ENCODE results near the gene C11orf52.
"Not testable (repeated sequence)": the region's sequence is repeated elsewhere in the genome, so short reads cannot be mapped to it uniquely, and the experiment has no call there.

Gene C11orf52

DNA sequence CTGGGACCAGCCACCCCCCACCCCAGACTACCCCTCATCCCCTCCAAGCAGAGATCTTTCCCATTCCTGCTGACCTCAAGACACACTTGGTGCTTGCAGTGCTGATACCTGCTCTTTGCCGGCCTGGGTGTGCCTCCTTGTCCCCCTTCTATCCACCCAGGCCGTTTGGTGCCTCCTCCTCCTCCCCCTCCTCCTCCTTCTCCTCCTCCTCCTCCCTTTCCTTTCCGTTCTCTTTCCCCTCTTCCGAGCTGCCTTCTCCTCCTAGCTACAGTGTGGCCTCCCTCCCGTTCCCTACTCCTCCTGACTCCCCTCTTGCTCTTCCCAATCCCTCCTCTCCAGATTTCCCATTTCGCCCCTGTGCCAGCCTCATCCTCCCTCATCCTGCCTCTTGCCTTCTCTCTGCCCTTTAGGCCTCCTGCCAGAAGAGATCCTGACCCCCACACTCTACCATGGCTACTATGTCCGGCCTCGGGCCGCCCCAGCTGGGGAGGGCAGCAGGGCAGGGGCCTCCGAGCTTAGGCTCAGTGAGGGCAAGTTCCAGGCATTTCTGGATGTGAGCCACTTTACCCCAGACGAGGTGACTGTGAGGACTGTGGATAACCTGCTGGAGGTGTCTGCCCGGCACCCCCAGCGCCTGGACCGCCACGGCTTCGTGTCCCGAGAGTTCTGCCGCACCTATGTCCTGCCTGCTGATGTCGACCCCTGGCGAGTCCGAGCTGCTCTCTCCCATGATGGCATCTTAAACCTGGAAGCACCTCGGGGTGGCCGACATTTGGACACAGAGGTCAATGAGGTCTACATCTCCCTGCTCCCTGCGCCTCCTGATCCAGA is 5.5 kb upstream of the C11orf52 start:
- DNase-seq, result no peak

DNA sequence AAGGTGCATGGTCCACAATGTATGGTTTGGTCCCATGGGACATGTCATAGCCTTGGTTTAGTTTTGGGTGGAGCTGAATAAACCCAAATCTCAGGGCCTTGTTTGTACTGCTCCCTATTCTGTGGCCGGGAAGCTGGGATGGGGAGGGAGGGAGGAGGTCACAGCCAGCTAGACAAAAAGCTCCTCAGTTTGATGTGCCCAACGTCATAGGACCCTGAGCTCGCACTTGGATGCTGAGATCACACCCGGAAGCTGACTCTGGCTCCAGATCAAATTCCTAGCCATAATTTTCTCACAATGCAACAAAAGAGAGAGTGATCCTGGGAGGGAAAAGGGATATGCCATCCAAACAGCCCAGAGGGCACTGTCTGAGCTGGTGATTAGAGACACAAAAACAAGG is 4.7 kb upstream of the C11orf52 start:
- DNase-seq, result no peak

DNA sequence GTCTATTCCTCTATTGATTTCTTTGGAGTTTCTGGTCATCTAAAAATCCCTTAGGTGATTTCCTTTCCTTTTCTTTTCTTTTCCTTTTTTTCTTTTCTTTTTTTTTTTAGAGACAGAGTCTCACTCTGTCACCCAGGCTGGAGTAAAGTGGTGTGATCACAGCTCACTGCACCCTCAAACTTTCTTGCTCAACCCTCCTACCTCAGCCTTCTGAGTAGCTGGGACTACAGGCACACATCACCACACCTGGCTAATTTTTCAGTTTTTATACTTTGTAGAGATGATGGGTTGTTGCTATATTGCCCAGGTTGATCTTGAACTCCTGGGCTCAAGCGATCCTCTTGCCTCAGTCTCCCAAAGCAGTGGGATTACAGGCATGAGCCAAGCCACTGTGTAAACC is 1.9 kb upstream of the C11orf52 start:
- DNase-seq, result no peak

DNA sequence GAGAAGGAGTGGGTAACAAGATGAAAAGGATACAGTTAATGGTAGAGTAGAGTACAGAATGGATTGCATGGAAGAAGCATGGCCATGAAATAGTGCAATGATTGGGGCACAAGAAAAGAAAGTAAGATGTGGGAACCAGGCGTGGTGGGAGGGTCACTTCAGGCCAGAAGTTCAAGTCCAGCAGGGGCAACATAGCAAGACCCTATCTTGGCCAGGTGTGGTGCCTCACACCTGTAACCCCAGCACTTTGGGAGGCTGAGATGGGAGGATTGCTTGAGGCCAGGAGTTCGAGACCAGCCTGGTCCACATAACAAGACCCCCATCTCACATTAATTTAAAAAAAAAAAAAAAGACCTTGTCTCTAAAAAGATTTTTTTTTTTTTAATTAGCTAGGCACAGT is 1.4 kb upstream of the C11orf52 start:
- DNase-seq, result no peak

DNA sequence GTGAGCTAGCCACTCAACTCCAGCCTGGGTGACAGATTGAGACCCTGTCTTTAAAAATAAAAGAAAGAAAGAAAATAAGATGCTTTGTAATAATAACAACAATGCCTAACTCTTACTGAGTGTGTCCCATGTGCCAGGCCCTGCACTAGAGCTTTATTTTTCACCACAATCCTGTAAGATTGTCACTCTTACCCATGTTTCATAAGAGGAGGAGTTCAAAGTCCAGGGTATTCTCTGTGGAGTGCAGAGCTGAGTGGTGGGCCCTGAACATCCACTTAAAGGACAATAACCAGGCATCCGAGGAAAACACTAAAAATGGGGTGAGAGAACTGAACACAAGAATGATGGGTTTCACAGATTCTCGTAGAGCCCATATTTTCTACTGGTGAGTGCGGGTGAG is 925 bp upstream of the C11orf52 start:
- no peak for DNase-seq

DNA sequence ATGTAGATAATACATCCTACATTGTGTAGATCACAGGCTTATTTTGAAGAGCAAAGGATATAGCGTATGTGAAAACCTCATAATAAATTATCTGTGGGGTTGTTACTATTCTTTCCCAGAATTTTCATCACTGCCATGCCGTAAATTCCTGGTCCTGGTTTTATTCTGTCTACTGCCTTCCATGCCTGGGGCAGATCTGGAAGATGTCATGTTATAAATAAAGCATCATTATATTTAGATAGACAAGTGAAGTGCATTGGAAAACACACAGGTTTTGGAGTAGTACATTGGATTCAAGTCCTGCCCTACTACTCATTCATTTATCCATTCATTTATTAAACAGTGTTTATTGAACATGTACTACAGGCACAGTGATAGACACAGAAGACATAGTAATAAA is 2.2 kb downstream of the C11orf52 start:
- no peak for DNase-seq

DNA sequence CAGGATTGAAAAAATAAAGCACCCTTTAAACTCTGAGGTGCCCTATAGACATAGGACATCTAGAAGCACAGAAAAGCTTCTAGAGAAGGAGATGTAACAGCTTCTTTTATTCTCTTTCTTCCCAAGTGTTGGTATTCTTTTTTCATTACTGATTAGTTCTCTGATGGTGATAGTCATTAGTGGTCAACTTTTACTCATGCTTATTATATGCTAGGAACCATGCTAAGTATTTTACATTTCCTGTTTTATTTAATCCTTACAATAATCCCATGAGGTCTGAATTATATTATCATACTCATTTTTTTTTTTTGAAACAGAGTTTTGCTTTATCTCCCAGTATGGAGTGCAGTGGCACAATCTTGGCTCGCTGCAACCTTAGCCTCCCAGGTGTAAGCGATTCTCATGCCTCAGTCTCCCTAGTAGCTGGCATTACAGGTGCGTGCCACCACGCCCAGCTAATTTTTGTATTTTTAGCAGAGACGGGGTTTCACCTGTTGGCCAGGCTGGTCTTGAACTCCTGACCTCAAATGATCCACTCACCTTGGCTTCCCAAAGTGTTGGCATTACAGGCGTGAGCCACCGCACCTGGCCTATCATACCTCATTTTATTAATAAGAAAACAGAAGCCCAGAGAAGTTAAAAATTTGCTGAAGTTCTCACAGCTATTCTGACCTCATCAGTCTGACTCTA is 3.0 kb downstream of the C11orf52 start:
- no peak for DNase-seq

DNA sequence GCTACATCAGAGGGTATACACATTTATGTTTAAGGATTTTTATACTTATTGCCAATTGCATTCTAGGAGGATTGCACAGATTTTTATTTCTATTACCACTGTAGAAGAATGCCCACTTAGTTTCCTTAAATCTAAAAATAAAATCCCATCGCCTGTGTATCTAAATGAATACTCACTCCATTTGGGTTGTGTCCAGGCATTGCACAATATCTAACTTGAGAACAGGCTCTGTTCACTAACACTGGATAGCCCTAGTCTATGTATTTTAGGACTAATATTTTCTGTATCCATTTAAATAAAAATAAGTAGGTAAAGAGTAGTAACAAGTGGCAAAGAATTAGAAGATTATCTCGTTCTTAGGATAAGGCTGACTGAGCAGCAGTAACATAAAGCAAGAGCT is 4.1 kb downstream of the C11orf52 start:
- DNase-seq, result no peak

DNA sequence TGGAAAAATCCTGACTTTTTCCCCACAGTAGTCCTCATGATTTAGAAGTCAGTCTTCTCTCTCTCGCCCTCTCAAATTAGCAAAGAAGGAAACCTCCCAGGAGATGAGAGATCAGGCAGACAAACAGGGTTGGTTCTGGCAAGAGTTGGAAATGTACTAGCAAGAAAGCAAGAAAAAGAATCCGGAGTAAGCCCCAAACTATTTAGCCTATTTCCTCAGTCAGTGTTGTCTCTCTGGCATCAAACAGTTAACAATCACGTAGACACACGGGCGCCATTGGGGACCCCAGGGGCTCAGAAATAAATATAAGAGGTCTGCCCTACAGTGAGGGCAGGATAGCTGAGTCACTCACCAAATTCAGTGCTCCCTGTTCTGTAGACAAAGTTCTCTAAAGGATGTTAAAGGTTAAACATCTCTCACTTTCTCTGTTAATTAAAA is 4.7 kb downstream of the C11orf52 start:
- no peak for DNase-seq

DNA sequence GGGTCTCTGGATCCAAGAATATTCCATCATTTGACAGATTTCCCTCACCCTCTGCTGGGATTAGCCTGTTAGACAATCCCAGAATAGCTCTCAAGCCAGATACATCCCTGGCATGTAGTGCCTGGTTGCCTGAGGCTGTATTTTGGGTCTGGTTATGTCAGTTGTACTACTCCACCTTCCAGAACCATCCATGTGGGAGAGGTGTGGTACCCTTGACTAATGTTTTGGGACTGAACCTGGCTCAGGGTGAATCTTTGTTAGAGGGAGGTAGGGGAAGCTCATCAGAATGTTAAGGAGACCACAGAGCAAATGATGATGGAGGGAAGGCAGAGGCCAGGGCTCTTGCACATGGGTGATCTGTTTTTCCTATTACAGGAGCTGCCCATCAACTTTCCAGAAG is 5.2 kb downstream of the C11orf52 start:
- DNase-seq, result no peak

DNA sequence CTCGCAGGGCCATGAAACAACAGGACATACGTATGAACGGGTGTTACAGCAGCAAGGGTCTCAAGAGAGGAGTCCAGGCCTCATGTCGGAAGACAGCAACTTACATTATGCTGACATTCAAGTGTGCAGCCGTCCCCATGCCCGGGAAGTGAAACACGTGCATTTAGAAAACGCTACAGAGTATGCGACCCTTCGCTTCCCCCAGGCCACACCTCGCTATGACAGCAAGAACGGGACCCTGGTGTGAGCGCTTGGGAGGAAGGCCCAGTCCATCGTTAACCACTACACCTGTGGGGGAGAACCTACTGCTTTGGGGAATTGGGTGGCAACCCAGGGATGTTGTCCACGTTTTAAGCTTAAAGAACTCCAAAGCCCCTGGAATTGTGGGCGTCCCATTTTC is 7.2 kb downstream of the C11orf52 start:
- no peak for DNase-seq

DNA sequence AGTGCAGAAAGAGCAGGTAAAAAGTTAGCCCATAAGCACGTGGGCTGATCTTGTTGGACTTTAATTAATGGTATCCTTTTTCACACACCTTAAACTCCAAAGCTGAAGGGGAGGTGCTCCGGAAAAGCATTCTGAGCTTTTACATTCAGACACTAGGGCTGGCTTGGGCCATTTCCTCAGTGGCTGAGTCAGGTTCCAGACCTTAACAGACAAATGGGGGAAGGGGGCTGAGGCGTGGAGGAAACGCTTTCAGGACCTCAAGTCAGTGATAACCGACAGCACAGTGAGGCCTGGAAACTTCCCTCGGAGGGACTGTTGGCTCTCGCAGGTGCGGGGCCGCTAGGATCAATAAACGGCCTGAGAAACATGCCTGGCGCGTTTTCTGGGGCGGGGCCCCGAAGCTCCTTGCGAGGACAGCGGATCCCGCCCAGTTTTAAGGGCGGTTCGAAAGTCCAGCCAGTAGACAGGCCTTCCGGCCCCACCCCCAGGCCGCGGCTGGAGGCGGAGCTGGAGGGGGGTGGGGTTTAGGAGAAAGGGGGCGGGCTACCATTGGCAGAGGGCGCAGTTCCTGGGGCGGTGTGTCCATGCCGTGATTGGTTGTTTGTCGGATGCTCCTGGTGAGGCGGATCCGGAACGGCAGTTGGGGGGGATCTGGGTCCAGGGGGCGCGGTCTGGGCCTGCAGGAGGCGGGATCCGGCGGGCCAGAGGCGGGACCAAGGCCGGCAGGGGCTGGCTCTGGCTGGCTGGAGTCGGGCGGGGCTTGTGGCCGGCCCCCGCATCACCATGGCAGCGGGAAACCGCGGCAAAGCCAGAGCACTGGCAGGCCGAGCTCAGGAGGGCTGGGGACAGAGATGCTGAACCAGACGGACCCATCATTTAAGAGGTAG is 8.0 kb downstream of the C11orf52 start:
- DNase-seq, result peak; percentile 93

DNA sequence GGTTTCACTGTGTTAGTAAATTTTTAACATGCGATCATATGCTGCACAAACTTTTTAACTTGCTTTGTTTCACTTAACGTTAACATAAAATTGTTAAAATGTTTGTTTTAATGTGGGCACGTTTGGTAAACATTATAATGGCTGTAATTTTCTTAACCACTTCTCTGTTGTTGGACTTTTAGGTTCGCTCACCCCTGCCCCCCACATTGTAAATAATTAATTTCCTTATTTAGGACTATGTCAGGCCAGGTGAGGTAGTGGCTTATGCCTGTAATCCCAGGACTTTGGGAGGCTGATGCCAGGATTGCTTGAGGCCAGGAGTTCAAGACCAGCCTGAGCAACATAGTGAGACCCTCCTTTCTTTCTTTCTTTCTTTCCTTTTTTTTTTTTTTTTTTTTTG is 11.8 kb downstream of the C11orf52 start:
- no peak for DNase-seq

DNA sequence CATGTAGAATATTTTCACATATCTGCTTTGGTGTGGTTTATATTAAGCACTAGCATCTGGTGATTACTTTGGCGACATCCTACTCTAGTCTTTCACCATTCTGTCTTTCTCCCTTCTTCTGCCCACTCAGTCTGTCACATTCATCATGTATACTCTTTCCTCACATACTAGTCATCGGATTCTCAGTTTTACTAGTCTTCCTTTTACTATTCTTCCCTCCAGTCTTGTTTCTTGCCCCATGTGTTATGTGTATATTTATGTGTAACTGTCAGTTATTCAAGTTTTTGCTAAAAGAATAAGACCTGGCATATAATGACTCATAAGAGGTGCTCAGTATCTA is 13.9 kb downstream of the C11orf52 start:
- DNase-seq, result no peak

DNA sequence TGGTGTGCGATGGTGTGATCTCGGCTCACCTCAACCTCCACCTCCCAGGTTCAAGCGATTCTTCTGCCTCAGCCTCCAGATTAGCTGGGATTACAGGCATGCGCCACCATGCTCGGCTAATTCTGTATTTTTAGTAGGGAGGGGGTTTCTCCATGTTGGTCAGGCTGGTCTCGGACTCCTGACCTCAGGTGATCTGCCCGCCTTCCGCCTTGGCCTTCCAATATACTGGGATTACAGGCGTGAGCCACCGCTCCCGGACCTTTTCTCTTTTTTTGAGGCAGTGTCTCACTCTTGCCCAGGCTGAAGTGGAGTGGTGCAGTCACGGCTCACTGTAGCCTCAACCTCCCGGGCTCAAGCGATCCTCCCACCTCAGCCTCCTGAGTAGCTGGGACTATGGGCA is 14.5 kb downstream of the C11orf52 start:
- DNase-seq, result not testable (repeated sequence)

DNA sequence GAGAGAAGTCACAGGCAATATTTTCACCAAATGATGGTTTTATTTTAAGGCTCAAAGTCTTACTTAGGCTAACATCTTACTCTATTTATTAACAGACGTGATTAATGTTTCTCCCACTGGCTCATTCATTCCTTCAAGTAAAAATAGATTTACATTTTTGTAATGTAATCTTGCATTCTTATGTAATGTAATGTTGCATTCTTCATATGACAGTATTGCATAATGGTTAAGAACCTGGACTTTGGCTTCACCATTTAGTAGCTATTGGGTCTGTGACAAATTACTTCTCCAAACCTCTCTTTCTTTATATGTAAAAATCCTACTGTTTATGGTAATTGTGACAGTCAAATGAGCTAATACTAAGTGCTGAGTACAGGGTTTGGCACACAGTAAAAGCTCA is 15.2 kb downstream of the C11orf52 start:
- DNase-seq, result no peak

DNA sequence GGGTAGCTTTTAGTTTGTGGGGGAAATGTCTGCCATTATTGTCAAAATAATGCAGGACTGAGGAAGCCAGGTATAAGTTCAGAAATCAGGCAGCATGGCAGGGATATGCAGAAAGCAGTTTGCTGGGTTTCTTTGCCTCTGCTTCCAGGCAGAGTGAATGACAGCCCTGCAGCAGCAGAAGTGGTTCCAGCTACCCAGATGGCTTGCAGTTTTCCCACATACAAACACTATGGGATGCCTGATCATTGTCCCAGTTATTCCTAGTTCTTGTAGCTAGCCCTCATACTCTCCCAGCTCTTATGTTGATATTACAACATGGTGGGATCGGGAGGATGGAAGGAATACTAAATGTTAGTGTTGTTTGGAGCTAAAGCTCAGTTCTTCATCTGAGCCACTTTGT is 15.6 kb downstream of the C11orf52 start:
- no peak for DNase-seq

DNA sequence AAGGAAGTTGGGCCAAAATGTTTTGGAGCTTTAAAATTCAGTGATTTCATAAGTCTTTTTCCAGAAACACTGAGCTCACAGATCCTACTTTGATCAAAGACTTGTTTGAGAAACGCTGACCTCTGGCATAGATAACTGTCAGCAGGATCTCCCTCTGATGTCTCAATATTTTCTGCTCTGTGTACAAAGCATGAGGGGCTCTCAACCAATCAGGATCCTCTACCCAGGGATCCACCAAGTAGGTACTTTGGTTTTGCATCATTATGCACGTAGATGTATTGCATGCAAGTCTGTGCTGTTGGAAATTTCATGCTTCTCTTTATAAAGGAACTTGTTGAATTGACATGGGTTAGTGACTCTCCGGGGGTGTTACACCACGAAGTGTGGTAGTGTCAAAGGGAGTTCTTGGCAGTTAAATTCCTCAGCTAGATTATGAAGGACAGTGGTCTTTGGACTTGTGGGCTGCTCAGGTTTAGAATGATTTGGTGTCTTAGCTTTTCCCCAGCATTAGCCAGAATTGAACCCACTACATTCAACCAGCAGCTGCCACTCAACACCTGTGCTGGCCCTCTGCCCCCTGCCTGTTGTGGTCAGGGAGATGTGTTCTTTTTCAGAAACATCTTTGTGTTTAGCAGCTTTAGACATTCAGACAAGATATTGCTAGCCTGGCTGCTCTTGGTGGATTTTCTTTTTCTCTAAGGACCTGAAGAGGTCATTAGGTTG is 16.8 kb downstream of the C11orf52 start:
- DNase-seq, result no peak

DNA sequence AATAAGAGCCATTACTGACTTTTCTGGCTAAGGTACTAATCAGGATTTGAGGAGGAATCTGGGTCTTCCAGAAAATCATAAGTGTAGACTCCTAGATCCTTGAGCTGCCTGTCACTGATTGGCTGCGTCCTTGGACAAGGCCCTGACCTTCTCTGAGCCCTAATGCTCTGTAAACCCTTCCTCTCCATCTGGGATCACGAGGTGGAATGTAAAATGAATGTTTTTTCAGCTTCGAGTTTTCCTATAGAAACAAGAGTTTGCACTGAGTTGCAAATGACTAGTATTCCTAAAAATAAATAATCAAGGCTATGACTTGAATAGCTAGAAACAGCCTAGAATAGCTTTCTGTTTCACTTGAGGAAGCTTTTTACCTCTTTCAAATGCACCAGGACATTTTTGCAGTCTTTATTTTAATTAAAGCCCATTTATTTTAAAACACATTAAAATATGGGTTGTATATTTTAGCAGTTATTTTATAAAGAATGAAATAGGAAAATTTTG is 17.4 kb downstream of the C11orf52 start:
- DNase-seq, result no peak

DNA sequence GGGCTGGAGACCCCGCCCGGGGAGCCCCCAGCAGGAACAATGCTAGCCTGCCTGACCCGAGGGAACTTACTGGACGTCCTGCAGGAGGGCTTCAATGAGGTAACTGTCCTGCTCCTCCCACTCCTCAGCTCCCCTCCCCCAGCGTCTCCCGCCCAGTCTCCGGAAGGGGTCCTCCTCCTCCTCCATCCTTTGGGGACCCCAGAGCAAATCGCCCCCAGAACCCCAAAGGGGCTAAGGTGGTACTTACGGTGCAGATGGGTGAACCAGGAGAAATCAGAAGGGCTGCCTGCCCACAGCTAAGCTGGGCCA is 18.7 kb downstream of the C11orf52 start:
- no peak for DNase-seq

DNA sequence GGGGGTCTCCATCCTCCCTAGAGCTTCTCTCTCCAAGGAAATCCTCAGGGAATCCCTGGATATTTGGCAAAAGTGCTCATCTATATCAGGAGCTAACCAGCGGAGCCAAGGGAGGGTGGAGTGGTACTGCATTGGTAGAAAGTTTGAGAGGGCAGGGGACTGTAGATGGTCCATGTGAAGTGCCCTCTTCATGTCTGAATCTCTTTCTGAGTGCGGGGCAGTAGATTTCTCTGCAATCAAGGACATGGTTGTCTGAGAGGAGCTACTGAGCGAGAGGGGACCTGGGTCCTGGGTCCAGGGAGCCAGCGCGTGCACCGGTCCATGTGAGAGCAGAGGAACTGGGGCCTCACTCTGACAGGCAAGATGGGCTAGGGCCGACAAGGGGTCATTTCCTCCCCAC is 19.1 kb downstream of the C11orf52 start:
- no peak for DNase-seq

DNA sequence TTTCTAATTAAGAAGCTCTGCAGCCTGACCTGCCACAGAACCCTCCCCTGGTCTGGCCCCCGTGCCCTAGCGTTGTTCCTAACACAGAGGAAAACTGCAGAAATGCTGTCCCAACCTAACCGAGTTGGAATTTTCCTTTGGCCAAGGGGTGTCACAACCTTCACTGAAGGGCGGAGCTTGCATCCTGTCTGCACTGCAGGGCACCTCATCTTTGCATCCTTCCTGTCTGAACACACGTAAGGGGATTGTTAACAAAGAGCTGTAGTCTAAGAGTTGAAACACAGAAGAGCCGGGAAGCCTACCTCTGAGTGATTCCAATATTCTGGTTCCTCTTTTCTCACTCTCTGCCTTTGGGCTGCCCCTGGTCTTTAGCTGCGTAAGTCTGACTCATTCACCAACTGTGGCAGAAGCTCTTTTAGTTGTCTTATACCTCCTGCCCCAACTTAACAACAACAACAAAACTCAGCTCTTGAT is 20.0 kb downstream of the C11orf52 start:
- no peak for DNase-seq
